SH-SY5Y (cell line): ENCODE data around the gene RETREG1.

Source experiments
- GATA2 ChIP-seq: IDR thresholded peaks from 2 replicates; pipeline ENCODE4 v1.6.1; 2011; ENCODE audit warnings: mild to moderate bottlenecking, low read depth, low read length
- GATA3 ChIP-seq: IDR thresholded peaks from 2 replicates; pipeline ENCODE4 v1.6.1; 2011; ENCODE audit warnings: low read depth, mild to moderate bottlenecking, low read length, moderate library complexity

GRCh38 chr5:16504571-16504970 is 112.2 kb downstream of the RETREG1 start:
- no peak for TF ChIP-seq GATA2
- TF ChIP-seq GATA3 = no peak
